G401 (cell line): ENCODE data around the gene ZGRF1. TPM values are rescaled to one million over a fixed set of nuclear protein-coding genes. Genes with fewer than 3 reads are reported as not detected.
"Not testable (repeated sequence)": the region's sequence is repeated elsewhere in the genome, so short reads cannot be mapped to it uniquely, and the experiment has no call there.

Source experiments
- DNase-seq: peaks from one replicate; pipeline ENCODE4 v3.0.0-alpha.2; 2015; ENCODE audit warnings: low spot score
- in situ Hi-C: cut with HindIII; loops from 2 replicates; pipeline ENCODE4 v1.10.0; 2016; ENCODE audit warnings: low sequenced_read_pairs, mixed read lengths
- total RNA-seq: library from RNA; depleted of rRNA; stranded (reverse); fragments of >200 nt; shearing (Covaris generic); gene quantifications from 2 replicates; pipeline ENCODE4 v1.2.3, GENCODE V29; 2014; rRNA removed

Gene ZGRF1
- total RNA-seq, result 5.4 and 9.2 TPM in 2 replicates

GRCh38 chr4:112636688-112637551 lies at the start of gene ZGRF1, which contains the start of gene LARP7:
TSS of gene ZGRF1 (minus strand) at chr4:112636909. CDS start at chr4:112633176, 3,733 bp downstream.
TSS of gene LARP7 (plus strand) at chr4:112637143. CDS start at chr4:112644670, 7,527 bp downstream.
- in situ Hi-C loops, result no loop called here
- DNase-seq, result peak; percentile 99

- in situ Hi-C loops, result no loop called here
- no peak for DNase-seq
Measured at GRCh38 chr4:112680996-112681395, 44.3 kb upstream of the ZGRF1 start.

- in situ Hi-C loops, result no loop called here
- no peak for DNase-seq
Measured at GRCh38 chr4:112677519-112678091, 40.9 kb upstream of the ZGRF1 start.

- in situ Hi-C loops, result no loop called here
- DNase-seq, result no peak
Measured at GRCh38 chr4:112674376-112674775, 37.7 kb upstream of the ZGRF1 start.

GRCh38 chr4:112673686-112674085 lies 37.0 kb upstream of the ZGRF1 start:
- in situ Hi-C loops, result no loop called here
- no peak for DNase-seq

- DNase-seq, result no peak
- in situ Hi-C loops, result no loop called here
Measured at GRCh38 chr4:112673076-112673475, 36.4 kb upstream of the ZGRF1 start.

GRCh38 chr4:112668131-112668530 lies 31.4 kb upstream of the ZGRF1 start:
- DNase-seq, result no peak
- in situ Hi-C loops, result no loop called here

GRCh38 chr4:112664611-112665010 lies 27.9 kb upstream of the ZGRF1 start:
- no peak for DNase-seq
- in situ Hi-C loops, result no loop called here

- in situ Hi-C loops, DNase-seq: not testable (repeated sequence)
Measured at GRCh38 chr4:112656115-112656514, 19.4 kb upstream of the ZGRF1 start.

GRCh38 chr4:112655270-112655669 lies 18.6 kb upstream of the ZGRF1 start:
- in situ Hi-C loops, result no loop called here

GRCh38 chr4:112652216-112652615 lies 15.5 kb upstream of the ZGRF1 start:
- in situ Hi-C loops, result no loop called here
- DNase-seq, result no peak

More at GRCh38 chr4:112655270-112655669, 18.6 kb upstream of the ZGRF1 start:
- DNase-seq, result no peak

GRCh38 chr4:112651641-112652040 lies 14.9 kb upstream of the ZGRF1 start:
- DNase-seq, result no peak
- in situ Hi-C loops, result no loop called here

GRCh38 chr4:112650332-112650731 lies 13.6 kb upstream of the ZGRF1 start:
- in situ Hi-C loops, result no loop called here
- DNase-seq, result no peak

GRCh38 chr4:112649055-112649408 lies 12.3 kb upstream of the ZGRF1 start:
- in situ Hi-C loops, result no loop called here
- no peak for DNase-seq

GRCh38 chr4:112648263-112649054 lies 11.8 kb upstream of the ZGRF1 start:
- in situ Hi-C loops, result no loop called here
- DNase-seq, result no peak

GRCh38 chr4:112647785-112648184 lies 11.1 kb upstream of the ZGRF1 start:
- no peak for DNase-seq
- in situ Hi-C loops, result no loop called here

- DNase-seq, result no peak
- in situ Hi-C loops, result no loop called here
Measured at GRCh38 chr4:112646632-112647537, 10.2 kb upstream of the ZGRF1 start.

- DNase-seq, result no peak
Measured at GRCh38 chr4:112645541-112646329, 9.0 kb upstream of the ZGRF1 start.

More at GRCh38 chr4:112645541-112646329, 9.0 kb upstream of the ZGRF1 start:
- in situ Hi-C loops, result no loop called here
